GM21619 (cell line): ENCODE measurements around the gene RPL36AL.

Experiments
- ATAC-seq: cut with Tn5 transposase; IDR thresholded peaks from one replicate; pipeline ENCODE4 v1.9.1; 2021; ENCODE audit not compliant: unreplicated experiment

Gene RPL36AL

GRCh38 chr14:49582113-49582977, 38.1 kb downstream of the RPL36AL start:
- ATAC-seq: no peak

- no peak for ATAC-seq
Observed at GRCh38 chr14:49581209-49582112, 39.0 kb downstream of the RPL36AL start.

- ATAC-seq: no peak
Observed at GRCh38 chr14:49579841-49580240, 40.6 kb downstream of the RPL36AL start.

GRCh38 chr14:49578141-49578540, 42.3 kb downstream of the RPL36AL start:
- ATAC-seq: no peak

GRCh38 chr14:49574038-49574437, 46.4 kb downstream of the RPL36AL start:
- no peak for ATAC-seq

- no peak for ATAC-seq
Observed at GRCh38 chr14:49569281-49569680, 51.1 kb downstream of the RPL36AL start.
